ENCODE measurements around the gene ADAMTS13.
"Not testable (repeated sequence)": the region's sequence is repeated elsewhere in the genome, so short reads cannot be mapped to it uniquely, and the experiment has no call there.

ADAMTS13 gene

GRCh38 chr9:133425049-133425632 lies 3.0 kb downstream of the ADAMTS13 start:
- no peak for DNase-seq (ENCODE audit: low read depth)

DNA sequence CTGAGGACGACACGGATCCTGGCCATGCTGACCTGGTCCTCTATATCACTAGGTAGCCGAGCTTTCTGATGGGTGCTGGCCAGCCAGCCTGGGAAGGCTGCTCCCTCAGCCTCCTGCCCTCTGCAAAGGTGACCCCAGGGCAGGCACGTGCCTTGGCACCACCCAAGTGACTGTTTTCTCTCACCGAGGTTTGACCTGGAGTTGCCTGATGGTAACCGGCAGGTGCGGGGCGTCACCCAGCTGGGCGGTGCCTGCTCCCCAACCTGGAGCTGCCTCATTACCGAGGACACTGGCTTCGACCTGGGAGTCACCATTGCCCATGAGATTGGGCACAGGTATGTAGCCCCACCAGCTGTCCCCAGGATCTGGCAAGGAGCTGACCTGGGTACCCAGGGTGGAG lies 3.8 kb downstream of the ADAMTS13 start:
- DNase-seq (ENCODE audit: low read depth), result no peak

DNA sequence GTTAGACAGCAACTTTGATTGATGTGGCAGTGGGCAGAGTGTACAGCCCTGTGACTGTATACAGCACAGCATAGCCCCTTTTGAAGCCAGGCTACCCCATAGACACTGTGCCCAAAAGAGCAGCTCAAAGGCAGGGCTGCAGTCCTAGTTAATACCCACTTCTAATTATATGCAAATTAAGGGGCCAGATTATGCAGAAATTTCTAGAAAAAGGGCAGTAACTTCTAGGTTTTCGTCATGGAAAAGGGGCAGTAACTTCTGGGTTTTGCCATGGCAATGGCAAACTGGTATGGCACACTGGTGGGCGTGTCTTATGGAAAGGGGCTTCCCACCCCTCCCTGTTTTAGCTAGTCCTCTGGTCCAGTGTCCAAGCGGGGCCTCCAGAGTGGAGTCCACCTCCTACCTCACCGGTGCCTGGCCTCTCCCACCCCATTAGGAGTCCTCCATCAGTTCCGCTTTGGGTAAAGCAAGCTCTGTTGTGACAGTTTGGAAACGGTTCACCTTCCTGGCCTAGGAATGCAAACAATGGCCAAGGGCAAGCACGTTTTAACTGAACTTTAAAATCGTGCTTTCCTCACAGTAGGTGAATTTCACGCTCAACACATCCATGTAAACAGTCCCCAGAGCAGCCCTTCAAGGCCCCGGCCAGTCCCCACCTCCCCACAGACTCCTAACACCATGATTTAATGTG lies 5.6 kb downstream of the ADAMTS13 start:
- no peak for DNase-seq (ENCODE audit: low read depth)

DNA sequence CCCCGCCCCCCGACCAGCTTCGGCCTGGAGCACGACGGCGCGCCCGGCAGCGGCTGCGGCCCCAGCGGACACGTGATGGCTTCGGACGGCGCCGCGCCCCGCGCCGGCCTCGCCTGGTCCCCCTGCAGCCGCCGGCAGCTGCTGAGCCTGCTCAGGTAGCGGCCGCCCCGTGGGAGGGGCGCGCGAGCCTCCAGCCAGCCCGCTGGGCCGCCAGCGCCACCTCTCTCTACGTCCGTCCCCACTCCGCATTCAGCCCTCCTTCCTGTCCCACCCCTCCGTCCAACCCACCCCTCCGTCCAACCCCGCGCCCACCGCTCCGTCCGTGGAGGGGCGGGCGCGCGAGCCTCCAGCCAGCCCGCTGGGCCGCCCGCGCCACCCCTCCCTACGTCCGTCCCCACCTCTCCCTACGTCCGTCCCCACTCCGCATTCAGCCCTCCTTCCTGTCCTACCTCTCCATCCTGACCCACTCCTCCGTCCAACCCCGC lies 6.5 kb downstream of the ADAMTS13 start:
- no peak for DNase-seq (ENCODE audit: low read depth)

DNA sequence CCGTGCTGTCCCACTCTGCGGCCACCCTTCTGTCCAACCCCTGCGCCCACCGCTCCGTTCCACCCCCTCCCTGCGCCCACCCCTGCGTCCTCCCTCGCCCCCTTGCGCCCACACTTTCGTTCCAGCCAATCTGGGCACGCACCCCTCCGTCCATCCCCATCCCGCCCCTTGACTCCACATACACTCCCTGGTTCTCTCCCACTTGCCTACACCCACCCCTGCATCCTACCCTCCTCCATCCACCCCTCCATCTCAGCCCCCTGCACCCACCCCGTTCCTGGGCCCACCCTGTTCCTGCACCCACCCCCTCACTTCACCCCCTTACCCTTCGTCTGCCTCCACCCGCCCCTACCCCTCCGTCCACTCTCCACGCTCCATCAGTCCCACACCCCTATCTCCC lies 7.0 kb downstream of the ADAMTS13 start:
- no peak for DNase-seq (ENCODE audit: low read depth)

- DNase-seq (ENCODE audit: low read depth), result no peak
Measured at GRCh38 chr9:133429641-133430161, 7.5 kb downstream of the ADAMTS13 start.

DNA sequence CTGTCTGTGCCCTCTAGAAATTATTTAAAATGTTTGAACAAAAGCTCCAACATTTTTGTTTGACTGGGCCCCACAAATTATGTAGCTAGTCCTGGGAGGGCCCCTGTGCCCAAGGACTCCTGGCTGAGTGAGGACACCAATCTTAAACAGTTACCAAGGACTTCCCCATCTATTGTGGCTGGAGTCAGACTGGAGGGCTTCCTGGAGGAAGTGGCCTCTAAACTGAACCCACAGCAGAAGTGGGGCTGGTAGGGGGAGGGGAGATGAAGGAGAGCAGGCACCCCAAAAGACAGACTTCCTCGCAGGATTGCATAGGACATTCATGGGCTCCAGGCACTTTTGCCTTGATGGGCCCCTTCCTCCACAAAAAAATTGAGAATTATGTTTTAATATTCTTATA lies 8.1 kb downstream of the ADAMTS13 start:
- DNase-seq (ENCODE audit: low read depth), result no peak

DNA sequence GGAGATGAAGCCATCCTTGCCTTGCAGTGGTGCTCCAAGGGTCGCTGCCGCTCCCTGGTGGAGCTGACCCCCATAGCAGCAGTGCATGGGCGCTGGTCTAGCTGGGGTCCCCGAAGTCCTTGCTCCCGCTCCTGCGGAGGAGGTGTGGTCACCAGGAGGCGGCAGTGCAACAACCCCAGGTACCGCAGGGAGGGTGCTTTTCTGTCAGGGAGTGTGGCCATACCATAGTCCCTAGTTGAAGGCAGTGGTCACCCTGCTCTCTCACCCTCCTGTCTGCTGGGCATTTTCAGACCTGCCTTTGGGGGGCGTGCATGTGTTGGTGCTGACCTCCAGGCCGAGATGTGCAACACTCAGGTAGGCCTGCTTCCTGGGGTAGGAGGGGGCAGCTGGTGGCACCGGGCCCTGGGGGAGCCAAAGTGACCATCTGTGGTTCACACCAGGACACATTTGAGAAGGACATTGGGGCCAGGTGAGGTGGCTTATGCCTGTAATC lies 11.2 kb downstream of the ADAMTS13 start:
- no peak for DNase-seq (ENCODE audit: low read depth)

DNA sequence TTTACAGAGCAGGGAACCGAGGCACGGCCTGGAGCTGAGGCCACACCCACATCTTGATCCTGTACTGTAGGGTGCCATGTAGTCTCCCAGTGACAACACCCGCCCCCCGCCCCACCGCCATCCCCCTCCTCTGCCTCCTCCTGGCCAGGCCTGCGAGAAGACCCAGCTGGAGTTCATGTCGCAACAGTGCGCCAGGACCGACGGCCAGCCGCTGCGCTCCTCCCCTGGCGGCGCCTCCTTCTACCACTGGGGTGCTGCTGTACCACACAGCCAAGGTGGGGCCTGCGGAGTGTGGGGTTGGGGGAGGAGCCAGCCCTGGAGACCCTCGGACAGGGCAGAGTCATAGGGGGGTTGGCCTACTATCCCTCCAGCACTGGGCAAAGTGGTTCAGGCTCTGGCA lies 14.5 kb downstream of the ADAMTS13 start:
- DNase-seq (ENCODE audit: low read depth), result no peak

DNA sequence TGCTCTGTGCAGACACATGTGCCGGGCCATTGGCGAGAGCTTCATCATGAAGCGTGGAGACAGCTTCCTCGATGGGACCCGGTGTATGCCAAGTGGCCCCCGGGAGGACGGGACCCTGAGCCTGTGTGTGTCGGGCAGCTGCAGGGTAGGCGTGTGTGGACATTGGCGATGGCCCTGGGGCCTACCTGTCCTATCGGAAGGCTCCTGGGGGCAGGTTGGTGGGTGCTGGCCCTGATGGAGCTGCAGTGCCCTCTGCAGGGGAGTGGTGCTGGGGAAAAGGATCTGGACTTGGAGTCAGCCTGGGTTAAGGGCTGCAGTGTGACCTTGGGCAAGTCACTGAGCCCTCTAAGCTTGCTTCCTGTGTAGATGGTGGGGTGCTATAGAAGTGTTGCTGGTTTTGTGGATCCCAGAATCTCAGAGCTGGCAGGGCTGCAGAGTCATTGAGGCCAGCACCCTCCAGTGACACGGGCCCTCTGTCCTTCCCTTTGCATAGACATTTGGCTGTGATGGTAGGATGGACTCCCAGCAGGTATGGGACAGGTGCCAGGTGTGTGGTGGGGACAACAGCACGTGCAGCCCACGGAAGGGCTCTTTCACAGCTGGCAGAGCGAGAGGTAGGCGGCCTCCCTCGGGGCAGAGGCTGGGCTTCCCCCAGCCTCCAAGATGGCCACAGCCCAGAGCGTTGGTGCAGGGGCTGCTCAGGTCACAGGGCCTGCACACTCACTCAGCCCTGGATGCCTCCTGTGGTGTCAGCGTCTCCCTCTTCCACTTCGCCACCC lies 15.8 kb downstream of the ADAMTS13 start:
- no peak for DNase-seq (ENCODE audit: low read depth)

DNA sequence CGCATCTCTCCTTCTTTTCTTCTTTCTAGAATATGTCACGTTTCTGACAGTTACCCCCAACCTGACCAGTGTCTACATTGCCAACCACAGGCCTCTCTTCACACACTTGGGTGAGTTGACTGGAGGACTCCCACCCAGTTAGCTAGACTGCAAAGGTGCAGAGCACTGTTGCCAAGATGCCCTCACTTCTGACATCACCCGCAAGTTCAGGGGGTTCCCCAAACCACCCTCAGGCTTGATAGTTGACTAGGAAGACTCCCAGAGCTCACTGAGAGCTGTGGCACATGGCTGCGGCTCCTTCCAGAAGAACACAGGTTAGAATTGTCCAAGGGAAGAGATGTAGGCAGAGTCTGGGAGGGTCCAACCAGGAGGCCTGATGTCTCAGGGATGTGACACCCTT lies 17.2 kb downstream of the ADAMTS13 start:
- DNase-seq (ENCODE audit: low read depth), result no peak

DNA sequence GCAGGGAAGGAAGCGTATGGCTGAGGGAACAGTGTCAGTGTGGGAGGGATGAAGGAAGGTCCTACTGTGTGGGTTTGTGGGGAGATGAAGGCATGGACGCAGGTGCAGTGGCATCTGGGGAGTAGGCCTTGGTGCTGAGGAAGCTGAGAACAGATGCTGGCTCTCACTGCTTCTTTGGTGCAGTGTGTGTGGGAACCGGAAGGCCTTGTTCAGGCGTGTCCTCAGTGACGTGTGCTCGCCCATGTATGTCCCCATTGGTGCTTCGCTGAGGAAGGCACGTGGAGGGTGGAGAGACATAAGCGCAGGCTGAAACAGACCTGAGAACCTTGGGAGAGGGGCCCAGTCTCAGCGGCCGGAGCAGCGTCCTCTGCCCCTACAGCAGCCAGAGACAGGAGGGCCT lies 18.7 kb downstream of the ADAMTS13 start:
- DNase-seq (ENCODE audit: low read depth), result no peak

DNA sequence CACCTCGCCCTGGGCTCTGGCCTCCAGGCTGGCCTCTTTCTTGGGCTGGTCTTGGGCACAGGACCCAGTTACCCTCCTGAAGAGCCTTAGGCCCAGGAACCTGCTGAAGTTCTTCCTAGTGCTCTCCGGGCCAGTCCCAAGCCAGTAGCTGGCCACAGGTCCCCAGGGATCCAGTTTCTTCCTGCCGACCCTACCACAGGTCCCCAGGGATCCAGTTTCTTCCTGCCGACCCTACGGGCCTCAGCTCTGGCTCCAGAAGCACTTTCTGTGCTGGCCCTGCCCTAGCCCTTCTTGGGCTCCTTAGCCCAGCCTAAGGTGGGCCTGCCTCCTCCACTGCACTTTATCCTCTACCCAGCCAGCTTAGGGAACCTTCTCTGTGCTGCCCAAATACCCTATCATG lies 19.4 kb downstream of the ADAMTS13 start:
- no peak for DNase-seq (ENCODE audit: low read depth)

DNA sequence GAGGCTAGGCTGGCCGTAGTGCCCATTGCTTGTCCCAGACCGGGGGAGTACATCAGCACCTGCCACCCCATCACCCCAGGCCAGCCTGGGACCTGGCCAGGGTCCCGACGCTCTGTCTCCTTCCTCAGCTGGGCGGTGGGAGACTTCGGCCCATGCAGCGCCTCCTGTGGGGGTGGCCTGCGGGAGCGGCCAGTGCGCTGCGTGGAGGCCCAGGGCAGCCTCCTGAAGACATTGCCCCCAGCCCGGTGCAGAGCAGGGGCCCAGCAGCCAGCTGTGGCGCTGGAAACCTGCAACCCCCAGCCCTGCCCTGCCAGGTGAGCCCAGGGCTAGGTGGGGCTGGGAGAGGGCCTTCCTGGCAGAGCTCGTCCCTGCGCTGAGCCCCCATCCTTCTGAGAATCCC lies 21.1 kb downstream of the ADAMTS13 start:
- no peak for DNase-seq (ENCODE audit: low read depth)

GRCh38 chr9:133443982-133444381 lies 21.8 kb downstream of the ADAMTS13 start:
- DNase-seq (ENCODE audit: low read depth), result no peak

- no peak for DNase-seq (ENCODE audit: low read depth)
Measured at GRCh38 chr9:133445293-133445969, 23.3 kb downstream of the ADAMTS13 start.

DNA sequence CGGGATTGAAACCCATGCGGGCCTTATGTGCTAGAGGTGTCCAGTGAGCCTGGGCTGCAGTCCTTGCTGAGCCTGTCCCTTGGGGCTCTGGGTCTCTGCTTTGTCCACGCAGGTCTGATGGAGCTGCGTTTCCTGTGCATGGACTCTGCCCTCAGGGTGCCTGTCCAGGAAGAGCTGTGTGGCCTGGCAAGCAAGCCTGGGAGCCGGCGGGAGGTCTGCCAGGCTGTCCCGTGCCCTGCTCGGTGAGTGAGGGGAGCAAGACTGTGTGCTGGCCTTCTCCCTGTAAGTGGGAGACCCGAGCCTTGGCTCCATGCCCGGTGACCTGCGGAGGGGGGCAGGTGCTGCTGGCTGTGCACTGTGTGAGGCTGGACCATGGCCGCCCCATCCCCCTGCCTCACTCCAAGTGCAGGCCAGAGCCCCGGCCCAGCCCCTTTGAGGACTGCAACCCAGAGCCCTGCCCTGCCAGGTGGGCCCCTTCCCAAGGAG lies 26.4 kb downstream of the ADAMTS13 start:
- DNase-seq (ENCODE audit: low read depth), result no peak

GRCh38 chr9:133449760-133450159 lies 27.6 kb downstream of the ADAMTS13 start:
- no peak for DNase-seq (ENCODE audit: low read depth)

DNA sequence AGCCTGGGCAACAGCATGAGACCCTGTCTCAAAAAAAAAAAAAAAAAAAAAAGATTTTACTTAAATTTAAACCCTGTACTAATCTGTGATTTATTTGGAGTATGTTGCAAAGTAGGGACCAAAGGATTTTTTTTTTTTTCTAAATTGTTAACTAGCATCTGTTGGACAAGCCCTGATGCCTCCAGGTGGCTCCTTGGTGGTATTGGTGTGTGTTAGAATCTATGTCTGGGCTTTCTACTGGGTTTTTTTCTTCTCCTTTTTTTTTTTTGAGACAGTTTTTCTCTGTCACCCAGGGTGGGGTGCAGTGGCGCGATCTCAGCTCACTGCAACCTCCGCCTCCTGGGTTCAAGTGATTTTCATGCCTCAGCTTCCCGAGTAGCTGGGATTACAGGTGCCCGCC lies 29.7 kb downstream of the ADAMTS13 start:
- DNase-seq (ENCODE audit: low read depth), result not testable (repeated sequence)

DNA sequence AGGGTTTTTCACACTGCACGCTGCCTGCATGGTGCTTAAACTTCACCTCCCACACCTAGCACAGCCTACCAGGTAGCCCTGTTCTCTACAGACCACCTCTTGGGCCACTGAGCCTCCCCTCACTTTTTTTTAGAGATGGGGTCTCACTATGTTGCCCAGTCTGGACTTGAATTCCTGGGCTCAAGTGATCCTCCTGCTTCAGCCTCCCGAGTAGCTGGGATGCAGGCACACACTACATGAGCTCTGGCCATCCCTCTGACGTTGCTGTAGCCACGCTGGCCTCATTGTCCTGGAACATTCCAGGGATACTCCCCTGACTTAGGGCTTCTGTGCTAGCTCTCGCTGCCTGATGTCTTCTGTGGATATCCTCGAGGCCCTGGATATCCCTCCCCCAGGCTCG lies 30.4 kb downstream of the ADAMTS13 start:
- DNase-seq (ENCODE audit: low read depth), result no peak

DNA sequence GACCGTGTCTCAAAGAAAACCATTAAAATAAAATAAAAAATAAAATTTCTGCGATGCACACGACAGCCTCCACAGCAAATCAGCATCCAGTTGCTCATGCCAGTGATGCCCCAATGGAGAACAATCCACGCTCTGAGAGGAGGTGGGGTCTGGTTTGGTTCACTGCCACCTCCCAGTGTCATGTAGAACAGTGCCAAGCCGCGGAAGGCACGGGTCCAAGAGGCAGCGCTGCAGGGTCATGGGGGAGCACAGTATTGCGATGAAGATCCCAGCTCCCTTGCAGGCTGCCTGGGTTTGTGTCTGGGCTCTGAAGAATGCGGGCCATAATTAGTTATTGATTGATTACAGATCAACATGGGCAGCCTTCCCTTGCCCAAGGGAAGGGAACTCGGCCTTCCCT lies 31.5 kb downstream of the ADAMTS13 start:
- no peak for DNase-seq (ENCODE audit: low read depth)

- DNase-seq (ENCODE audit: low read depth), result no peak
Measured at GRCh38 chr9:133454325-133454724, 32.2 kb downstream of the ADAMTS13 start.

Measured in T-helper 22 cell (primary cell).